C4-2B (cell line): ENCODE data around the gene ATP12A.
A peak's percentile ranks its signal among the peaks of the same experiment; 100 is the strongest.

Source experiments
- ZFX ChIP-seq: fragments of 450-650 bp; IDR thresholded peaks from 2 replicates; pipeline ENCODE4 v1.6.1; 2017
- TF ChIP-seq, protein P1 (sequence below): fragments of 450-650 bp; conservative IDR thresholded peaks from 2 replicates; pipeline ENCODE4 v1.5.1; 2017; ENCODE audit warnings: mild to moderate bottlenecking

DNA sequence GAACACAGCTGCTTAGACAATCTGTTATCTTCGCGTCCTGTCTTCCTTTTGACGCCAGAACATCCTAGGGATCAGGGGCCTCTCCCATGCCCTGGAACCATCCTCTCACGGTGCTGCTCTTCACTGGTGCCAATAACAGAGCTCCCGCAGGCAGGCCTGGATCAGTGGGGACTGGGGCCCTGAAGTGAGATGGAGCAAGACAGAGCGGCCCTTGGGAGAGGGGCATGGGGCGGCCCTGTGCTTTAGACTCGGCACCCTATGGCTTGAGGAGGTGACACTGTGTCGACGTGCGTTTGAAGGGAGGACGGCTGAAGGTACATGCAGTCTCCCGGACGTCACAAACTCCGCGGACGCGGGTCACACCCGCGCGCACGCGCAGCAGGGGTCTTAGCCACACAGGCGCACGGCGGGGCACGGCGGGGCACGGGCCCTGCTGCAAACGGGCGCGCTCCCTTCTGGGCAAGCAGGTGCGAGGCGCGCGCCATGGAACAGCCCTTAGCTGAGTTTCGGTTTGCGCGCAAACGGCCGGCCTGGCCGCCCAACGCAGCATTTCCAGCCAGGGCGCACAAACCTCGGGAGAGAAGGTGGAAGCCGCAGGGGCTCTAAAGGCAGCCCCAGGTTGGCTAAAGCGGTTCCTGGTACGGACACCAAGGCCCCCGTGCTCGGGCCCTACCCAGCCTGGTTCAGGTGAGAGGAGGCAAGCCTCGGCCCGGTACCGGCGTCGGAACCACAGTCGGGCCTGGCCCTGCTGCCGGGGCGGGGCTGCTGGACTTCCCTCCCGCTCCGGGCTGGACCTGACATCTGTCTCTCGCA is 67.2 kb downstream of the ATP12A start:
- TF ChIP-seq, protein P1, sequence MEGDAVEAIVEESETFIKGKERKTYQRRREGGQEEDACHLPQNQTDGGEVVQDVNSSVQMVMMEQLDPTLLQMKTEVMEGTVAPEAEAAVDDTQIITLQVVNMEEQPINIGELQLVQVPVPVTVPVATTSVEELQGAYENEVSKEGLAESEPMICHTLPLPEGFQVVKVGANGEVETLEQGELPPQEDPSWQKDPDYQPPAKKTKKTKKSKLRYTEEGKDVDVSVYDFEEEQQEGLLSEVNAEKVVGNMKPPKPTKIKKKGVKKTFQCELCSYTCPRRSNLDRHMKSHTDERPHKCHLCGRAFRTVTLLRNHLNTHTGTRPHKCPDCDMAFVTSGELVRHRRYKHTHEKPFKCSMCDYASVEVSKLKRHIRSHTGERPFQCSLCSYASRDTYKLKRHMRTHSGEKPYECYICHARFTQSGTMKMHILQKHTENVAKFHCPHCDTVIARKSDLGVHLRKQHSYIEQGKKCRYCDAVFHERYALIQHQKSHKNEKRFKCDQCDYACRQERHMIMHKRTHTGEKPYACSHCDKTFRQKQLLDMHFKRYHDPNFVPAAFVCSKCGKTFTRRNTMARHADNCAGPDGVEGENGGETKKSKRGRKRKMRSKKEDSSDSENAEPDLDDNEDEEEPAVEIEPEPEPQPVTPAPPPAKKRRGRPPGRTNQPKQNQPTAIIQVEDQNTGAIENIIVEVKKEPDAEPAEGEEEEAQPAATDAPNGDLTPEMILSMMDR = no peak
- TF ChIP-seq ZFX = peak; percentile 43; the same call in 1 of the 2 replicates
